HS-5 (cell line): ENCODE data around the gene PPP1R11.

Source experiments
- DNase-seq: peaks from one replicate; pipeline ENCODE4 v3.0.0-alpha.2; 2012; ENCODE audit warnings: low read depth

PPP1R11 gene

DNA sequence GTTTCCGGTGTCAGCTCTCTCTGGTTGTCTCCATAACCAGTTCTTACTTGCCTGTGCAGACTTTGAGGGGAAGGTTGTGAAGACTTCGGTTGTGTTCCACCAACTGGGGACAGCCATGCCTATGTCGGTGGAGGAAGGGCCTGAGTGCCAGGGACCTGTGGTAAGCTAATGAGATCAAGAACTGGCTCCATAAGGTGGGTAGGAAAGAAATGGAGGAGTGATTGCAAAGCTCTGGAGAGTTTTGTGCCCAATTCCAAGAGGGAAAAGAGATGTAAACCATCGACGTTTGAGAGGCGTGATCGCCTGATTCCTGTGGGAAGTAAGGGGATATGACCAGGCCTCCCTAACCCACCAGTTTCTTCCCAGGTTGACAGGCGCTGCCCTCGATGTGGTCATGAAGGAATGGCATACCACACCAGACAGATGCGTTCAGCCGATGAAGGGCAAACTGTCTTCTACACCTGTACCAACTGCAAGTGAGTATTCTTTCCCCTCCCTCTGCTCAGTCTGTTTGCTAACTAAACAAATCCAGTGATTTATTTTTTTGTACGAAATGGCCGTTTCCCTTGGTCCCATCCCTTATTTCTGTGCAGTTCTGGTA is 5.0 kb upstream of the PPP1R11 start:
- DNase-seq: no peak

DNA sequence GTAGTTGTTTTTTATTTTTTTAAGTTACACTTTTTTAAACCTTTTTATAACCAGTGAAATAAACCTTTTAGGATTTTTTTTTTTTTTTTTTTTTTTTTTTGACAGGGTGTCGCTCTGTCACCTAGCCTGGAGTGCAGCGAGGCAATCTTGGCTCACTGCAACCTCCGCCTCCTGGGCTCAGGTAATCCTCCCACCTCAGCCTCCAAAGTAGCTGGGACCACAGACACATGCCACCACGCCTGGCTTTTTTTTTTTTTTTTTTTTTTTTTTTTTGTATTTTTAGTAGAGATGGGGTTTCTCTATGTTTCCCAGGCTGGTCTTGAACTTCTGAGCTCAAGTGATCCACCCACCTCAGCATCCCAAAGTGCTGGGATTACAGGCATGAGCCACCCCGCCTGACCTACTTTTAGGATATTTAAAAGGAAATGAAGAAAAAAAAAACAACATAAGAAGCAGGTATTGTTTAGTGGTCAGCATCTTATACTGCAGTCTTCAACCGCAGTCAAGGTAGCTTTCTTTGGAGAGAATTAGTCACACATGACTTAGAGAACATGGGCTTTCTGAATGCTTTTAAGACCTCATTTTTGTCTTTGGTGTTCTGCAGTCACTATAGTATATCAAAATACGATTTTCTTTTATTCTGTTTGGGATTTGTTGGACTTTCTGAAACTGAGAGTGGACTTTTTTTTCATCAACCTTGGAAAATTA is 4.4 kb upstream of the PPP1R11 start:
- no peak for DNase-seq

DNA sequence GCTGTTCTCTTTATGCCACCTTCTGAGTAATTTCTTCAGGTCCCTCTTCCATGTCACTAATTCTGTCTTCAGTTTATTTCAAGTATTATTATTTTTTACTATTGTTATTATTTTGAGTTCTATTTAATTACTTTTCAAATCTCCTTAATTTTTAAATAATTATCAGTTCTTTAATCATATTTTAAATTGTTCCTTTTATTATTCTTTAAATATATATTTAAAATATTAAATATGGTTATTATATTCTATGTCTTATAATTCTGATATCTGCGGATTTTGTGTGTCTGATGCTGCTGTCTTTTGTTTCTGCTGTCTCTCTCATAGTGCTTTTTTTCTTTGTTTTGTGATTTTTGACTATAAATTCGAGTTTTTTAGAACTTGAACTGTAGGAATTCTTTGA is 3.7 kb upstream of the PPP1R11 start:
- DNase-seq: no peak

DNA sequence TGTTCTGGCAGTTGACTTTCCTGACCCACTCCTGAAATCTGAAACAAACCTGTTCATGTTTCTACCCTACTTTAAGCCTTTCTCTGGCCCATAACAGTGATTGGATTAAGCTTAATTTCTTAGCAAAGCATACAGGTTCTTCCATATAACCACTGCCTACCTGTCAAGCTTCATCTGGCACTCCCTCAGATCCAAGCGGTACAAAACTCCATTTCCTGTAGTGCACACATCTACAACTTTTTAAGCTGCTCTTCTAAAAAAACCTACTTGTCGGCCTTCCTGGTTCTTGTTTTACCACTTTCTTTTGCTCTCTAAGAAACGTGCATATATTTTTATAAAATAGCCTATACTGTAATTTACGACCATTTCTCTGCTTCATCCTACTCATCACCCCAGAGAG is 916 bp upstream of the PPP1R11 start:
- no peak for DNase-seq

DNA sequence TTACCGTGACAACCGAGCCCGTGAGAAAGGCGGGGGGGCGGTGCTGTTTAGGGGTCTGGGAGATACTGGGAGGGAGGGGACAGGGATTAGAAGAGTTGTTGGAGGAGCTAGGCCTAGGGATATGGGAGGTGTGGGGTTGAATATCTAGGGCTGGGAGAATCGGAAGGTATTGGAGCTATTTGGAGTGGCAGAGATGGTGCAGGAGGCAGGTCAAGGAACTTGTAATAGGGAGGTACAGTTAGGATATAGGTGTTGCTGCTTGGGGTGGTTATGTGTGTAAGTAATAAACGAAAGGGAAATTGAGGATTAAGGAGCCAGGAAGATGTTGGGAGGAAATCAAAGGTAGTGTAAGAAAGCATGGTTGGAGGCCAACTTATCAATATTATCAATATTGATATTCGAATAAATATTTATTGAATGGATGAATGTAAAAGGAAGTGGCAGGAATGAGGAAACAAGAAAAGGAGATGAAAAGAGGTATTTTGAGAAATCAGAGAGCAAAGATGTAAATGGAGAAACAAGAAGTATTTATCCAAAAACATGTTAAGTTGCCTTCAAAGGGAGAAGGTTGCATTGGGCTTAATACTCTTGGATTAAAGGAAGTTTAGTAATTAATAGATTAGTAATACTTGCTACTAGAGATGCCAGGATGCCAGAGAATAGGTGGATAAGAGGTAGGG is 602 bp downstream of the PPP1R11 start:
- DNase-seq: no peak

DNA sequence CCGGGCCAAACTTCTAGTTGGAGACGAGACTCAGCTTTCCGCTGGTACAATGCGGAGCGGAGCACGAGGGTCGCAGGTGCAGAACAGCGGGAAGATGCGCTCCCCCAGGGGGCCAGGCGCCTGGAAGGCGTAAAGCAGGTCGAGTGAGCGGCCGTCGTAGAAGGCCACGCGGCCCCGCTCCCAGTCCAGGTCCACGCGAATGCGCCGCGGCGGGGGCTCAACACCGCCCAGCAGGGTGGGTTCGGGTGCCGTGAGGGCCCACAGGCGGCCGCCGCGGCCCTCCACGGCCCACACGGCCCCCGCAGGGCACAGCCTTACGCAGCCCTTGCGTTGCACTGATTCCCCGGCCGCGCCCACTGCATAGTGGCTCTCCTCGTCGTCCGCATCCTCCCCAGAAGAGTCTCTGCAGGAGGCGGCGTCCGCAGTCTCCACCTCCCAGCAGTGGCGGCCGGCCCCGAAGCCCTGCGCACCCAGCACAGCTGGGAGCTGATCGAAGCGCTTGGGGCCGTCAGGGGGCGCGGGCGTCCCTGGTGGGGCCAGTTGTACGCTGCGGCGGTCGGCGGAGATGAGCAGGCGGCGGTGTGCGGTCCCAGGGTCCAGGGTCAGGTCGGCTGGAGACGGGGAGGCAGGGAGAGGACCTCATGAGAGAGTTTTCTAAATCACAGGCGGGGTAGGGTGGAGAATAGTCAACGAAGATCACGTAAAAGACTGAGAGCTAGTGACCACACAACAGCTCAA is 4.3 kb downstream of the PPP1R11 start:
- DNase-seq: no peak

DNA sequence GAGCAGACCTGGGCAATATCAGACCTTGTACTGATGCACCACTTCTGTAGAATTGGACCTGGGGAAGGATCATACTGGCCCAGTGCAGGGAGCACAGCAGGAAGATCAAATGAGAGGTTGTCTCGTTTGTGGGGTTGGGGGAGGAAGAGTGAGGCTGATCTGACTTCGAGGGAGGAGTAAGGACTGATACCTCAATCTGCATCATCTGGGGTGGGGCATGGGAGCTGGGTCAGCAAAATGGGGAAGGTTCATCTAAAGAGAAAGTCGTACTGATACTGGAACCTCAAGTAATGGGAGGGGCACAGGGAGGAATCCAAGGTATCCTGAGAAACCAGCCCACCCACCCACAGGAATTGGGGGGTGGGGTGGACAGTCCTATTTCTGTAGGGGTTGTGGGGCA is 4.9 kb downstream of the PPP1R11 start:
- DNase-seq: no peak

DNA sequence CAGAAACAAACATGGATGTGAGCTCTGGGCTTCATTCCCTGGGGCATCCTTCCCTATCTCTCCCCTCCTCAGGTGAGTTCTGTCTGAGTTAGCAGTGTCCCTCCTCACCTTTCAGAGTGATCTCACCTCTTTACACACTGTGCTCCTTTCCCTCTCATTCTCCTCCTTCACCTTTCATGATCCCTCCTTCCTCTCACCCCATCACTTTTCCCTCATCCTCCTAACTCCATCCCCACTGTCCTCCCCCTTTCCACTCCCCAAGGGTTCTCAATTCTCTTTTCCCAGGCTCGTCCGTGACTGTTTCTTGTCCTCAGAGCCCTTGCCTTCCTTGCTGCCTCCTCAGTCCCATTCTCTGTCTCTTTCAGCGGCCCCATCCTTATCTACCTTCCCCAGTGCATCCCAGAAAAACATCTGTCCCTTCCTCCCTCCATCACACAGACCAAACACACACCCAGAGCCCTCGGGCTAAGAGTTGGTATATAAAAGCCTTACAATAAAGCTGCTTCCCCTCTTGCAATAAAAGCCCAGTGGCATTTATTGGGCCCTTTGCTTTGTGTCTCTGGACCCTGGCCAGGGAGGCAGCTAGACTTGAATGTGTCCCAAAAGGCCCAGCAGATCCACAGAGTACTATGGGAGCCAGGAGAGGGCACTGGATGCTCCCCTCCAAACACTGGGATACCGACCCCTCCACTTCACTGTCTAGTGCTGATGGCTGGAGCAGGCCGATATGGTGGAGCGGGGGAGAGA is 6.7 kb downstream of the PPP1R11 start:
- DNase-seq: no peak

DNA sequence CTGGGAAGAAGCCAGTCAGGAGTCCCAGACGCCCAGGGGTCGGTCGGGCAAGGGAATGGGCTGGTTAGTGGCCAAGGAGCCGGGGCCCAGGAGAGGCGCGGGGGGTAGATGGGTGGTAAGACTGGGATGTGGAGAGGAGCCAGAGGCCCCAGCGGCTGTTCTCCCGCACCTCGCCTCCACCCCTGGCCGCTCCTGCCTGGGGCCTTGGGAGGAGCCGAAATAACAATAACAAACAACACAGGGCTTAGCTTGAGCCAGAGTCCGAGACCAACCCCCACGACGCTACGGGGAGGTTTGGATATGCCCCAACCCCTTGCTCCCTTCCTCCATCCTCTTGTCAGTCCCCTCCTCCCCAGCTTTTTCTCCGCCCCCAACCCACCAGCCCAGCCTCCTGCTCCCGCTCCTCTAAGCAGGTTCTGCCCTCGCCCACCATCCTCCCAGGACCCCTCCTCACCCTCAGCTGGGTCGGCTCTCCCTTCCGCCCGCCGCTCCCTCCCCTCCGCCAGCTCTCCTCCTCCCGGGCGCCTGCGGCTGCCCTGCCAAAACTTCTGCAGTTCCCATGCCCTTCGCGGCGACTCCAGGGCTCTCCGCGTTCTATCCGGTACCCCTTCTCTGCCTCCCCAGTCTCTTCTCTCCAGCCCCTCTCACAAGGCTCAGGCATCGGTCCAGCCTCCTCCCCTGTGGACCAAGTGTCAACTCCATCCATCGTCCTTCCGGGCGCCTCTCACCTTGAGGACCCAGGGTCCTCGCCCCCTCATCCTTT is 7.5 kb downstream of the PPP1R11 start:
- DNase-seq: no peak

DNA sequence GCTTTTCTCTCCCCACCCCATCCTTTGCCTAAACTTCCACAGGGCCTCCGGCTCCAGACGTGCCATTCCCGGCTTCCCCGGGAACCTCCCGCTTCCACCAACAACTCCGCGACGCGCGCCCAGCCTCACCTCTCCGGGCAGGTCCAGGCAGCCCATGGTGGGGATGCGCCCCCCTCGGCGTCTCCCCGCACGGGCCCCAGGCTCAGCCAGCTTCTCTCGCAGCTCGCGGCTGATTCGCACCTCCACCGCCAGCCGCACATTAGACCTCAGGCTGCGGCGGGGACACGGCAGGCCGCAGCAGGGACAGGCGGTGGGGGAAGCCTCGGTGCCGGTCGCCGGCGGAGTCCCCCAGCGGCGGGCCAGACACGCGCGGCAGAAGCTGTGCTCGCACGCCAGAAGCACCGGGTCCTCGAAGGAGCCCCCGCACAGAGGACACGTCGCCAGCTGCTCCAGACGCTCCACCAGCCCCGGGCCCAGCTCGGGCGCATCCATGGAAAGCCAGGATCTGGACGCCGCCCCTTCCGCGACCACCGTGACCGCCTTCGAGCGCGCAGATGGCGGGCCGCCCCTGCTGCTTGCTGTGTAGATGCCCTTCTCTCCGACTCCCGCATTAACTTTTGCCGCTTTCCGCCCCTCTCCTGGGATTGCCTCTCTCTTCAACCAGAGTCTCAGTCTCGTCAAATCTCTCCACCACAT is 8.2 kb downstream of the PPP1R11 start, which contains the start of gene RNF39:
Gene RNF39 (minus strand): TSS at position 676 of the 696 bp plus-strand sequence. CDS start 184 bp downstream, at position 492.
- no peak for DNase-seq

DNA sequence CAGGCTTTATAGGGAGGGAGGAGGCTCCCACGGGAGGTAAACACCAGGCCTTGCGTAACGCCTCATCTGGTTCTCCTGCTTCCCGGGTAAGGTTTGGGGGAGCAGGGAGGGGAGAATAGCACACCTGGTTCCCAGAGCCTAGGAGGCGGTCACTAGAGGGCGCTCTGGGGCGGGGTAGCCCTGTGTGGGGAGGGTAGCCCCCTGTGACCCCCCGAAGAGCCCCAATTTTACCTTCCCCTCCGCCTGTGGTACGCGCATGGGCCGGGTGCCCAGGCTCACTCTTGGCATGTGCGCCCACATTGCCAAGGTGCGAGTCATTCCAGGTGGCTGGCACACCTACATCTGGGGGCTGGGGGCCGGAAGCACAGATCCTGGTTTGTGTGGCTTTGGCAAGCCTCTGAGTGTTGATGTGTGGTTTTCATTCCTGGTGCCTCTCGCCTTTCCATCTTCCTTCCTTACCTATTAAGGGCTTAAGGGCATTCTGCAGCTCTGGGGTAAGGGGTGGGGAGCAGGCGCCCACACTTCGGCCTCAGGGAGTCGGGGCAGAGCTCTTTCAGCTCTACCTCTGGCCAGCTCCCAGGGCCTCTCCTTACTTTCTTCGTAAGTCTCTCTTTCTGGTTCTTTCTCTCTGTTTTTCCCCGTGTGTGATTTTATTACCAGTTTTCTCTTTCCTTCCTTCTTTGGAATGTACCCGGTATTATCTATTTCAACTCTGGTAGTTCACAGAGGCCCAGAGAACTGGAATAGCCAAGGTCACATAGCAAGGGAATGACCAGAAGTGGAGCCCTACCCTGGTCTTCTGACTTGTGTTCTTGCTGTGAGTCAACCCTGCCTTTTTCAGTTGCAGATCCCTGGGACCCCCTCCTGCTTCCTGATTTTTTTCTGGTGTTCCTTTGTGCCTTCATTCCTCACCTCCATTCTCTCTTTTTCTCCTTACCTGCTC is 9.1 kb downstream of the PPP1R11 start:
- DNase-seq: no peak

DNA sequence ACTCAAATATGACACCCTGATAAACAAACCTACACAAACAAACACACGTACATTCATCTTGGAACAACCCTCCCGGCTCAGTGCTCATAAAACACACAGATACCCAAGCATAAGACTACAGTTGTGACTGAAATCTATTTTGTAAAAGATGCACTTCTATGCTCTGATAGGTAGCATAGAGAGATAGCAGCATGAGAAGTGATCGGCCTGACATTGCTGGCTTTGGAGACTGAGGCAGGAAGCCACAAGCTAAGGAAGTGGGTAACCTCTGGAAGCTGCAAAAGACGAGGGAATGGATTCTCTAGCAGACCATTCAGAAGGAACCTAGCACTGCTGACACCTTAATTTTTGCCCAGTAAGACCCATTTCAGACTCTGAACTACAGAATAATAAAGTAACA is 10.2 kb downstream of the PPP1R11 start:
- no peak for DNase-seq

DNA sequence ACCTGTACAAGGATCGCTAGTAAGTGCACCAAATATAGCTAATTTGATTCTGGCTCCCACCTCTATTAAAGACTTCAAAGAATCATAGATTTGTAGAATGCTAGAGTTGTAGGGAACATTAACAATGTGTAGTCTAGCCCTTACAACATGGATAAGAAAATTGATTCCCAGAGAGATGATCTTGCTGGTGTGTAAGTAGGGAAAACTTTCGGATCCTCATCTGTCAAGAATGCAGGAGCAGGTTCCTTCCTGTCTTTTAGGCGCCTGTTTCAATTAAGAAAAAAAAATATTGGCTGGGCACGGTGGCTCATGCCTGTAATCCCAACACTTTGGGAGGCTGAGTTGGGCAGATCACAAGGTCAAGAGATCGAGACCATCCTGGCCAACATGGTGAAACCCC is 20.9 kb downstream of the PPP1R11 start:
- no peak for DNase-seq

DNA sequence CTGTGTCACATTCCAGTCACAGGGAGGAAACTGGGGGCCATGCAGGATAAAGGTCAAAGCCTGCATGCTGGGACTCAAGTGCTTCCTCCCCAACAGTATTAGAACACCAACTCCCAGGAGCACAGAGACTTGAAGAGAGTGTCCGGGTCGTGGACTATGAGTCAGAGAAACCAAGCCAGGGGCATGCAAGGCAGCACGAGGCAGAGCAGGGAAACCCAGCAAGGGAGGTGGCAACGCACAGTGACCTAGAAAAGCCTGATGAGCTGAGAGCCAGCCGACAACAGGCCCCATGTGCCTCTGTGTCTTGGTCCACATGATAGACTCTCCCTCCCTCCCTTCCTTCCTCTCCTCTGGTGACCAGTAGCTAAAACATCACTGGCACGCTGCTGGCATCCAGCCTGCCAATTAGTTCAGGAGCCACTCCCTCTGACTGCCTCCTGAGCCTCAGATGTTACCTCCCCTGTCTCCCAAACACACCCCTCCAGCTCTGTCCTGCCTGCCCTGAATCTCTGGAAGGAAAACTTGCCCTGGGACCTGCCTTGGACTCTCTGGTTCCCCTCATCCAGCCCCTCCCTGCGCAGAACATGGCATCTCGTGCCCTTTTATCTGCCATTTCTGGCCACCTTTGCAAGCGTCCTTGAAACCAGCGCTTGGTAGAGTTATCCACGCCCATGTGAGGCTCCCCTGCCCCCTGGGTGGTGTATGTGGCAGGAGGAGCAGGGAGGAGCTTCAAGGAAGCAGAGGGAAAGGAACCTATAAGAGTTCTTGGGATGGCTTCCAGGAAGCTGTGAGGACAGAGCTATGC is 24.8 kb downstream of the PPP1R11 start:
- DNase-seq: peak; percentile 57

DNA sequence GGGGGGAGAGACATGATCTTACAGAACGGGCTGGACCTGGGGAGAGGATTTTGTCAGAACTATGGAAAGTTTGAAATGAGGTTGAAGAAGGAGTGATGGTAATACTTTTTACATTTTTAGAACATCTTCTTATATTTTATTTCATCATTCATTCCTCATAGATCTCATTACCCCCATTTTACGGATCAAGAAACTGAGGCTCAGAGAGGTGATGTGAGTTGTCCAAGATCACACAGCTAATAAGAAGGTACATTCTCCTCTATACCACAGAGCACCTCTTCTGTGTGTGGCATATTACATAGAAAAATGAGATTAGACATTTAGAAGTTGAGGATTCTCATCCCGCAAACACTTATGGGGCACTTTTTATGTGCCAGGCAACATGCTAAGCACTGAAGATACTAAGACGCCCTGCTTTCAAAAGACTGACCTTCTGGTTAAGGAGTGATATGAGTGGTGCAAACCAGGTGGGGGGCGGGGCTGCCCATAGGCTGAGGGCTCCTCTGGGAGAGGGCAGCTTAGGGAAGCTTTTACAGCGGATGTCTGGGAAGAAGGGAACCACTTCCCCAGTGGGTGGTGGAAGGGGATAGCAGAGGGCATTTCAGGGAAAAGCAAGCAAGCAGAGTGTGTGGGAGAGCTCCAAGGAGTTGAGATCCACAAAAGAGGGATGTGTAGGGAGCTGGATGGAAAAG is 26.0 kb downstream of the PPP1R11 start:
- no peak for DNase-seq

DNA sequence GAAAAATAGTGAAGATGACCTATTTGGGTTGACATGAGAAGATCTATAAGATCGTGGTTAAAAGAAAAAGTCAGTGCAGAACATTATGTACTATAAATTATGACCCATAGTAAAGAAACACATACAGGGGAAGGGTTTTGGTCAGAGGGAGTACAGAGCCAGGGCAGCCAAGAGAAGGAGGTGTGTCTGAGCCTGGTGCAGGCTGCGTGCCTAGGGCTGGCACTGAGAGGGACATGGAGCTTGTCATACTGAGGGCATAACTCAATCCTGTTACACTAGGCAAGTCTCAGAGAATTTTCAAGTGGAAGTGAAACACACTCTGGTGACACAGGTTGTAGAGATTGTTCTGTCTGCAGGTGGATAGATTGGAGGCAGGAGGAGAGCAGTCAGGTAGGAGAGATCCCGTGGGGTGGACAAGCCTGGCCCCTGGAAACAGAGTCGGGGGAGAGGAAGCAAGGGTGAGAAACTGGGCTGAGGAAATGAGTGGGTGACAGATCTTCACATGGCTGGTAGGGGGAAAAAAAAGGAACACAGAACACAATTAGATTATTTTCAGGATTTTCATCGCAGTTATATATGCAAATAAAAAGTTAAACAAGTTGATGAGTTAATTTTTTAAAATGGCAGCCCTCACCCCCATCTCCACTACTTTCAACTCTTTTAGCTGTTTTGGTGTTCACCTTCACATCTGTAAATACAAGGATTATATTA is 27.1 kb downstream of the PPP1R11 start:
- no peak for DNase-seq

DNA sequence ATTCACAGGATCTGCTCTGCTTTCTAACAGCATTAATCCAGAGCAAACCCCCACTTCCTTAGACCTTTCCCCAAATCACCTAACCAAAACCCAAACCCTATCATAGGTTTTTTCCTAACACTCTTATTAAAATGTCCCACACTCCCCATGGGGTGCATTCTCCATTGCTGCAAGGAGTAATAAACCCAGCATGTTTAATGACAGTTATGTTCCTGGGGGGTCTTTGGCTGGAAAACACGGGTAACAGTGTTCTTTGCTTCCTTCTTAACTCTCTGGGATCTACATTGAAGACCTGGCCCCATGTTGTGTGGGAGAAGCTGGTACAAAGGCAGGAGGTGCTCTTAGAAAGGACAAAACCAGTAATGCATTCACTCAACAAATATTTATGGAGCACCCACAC is 29.8 kb downstream of the PPP1R11 start:
- no peak for DNase-seq
